WTC11 (cell line): Measurements from ENCODE around the gene FNDC3B. TPM values are rescaled to one million over a fixed set of nuclear protein-coding genes. Genes with fewer than 3 reads are reported as not detected.

Source experiments
- TEAD4 ChIP-seq: sonication (generic); formaldehyde crosslinking; IDR thresholded peaks from 2 replicates; pipeline ENCODE4 v1.8.0; 2022; ENCODE audit warnings: mild to moderate bottlenecking, missing genetic modification reagents
- ZNF416 ChIP-seq: fragments of 250-450 bp; sonication (Bioruptor Pico); IDR thresholded peaks from 2 replicates; pipeline ENCODE4 v1.9.0; 2021; ENCODE audit warnings: mild to moderate bottlenecking, inconsistent platforms
- total RNA-seq: library from RNA; stranded (reverse); gene quantifications from 3 replicates; pipeline ENCODE4 v1.2.3, GENCODE V29; 2021
- TF ChIP-seq, protein P1 (sequence below): sonication (generic); formaldehyde crosslinking; IDR thresholded peaks from 2 replicates; pipeline ENCODE4 v1.8.0; 2023; ENCODE audit warnings: missing genetic modification reagents
- TF ChIP-seq, protein P2 (sequence below): sonication (generic); formaldehyde crosslinking; IDR thresholded peaks from 2 replicates; pipeline ENCODE4 v1.8.0; 2022; ENCODE audit warnings: missing genetic modification reagents

FNDC3B gene
- total RNA-seq, 1 experiment from 2014 or later = 42.8 TPM

DNA sequence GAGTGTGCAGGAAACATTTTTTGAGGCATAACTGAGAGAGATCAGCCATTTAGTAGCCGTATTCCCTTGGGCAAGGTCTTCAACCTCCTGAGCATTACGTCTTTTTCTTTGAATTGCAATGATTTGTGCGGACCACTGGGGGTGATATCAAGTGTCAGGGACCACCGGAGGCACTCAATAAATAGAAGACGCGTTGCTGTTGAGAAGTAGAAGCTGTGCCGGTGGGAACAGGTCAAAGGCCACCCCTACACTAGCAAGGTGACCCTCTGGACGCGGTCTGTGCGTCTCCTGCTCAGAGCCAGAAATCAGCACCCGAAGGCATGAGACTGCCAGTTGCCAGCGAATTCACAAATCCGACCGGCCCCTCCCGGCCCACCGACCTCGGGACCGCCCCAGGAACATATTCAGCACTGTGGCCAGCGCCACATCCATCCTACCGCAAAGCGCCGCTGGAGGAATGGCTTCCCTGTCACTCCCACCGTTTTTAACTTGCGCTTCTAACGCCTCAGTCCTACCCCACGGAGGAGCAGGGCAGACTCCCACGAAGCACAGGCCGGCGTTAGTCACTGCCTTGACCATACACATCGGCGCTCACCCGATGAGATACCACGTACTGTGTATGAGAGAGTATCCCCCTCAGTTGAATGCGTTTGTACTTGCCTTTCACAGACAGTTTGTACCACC lies 410.2 kb downstream of the FNDC3B start (continued):
- TF ChIP-seq TEAD4 (no peak), ZNF416 (no peak)
- TF ChIP-seq, protein P1, sequence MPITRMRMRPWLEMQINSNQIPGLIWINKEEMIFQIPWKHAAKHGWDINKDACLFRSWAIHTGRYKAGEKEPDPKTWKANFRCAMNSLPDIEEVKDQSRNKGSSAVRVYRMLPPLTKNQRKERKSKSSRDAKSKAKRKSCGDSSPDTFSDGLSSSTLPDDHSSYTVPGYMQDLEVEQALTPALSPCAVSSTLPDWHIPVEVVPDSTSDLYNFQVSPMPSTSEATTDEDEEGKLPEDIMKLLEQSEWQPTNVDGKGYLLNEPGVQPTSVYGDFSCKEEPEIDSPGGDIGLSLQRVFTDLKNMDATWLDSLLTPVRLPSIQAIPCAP (CRISPR knock-in tag) = peak; percentile 66; the same call in 1 of the 2 replicates
- TF ChIP-seq, protein P2, sequence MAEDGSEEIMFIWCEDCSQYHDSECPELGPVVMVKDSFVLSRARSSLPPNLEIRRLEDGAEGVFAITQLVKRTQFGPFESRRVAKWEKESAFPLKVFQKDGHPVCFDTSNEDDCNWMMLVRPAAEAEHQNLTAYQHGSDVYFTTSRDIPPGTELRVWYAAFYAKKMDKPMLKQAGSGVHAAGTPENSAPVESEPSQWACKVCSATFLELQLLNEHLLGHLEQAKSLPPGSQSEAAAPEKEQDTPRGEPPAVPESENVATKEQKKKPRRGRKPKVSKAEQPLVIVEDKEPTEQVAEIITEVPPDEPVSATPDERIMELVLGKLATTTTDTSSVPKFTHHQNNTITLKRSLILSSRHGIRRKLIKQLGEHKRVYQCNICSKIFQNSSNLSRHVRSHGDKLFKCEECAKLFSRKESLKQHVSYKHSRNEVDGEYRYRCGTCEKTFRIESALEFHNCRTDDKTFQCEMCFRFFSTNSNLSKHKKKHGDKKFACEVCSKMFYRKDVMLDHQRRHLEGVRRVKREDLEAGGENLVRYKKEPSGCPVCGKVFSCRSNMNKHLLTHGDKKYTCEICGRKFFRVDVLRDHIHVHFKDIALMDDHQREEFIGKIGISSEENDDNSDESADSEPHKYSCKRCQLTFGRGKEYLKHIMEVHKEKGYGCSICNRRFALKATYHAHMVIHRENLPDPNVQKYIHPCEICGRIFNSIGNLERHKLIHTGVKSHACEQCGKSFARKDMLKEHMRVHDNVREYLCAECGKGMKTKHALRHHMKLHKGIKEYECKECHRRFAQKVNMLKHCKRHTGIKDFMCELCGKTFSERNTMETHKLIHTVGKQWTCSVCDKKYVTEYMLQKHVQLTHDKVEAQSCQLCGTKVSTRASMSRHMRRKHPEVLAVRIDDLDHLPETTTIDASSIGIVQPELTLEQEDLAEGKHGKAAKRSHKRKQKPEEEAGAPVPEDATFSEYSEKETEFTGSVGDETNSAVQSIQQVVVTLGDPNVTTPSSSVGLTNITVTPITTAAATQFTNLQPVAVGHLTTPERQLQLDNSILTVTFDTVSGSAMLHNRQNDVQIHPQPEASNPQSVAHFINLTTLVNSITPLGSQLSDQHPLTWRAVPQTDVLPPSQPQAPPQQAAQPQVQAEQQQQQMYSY (CRISPR knock-in tag) = peak; percentile 29; the same call in 1 of the 2 replicates

Other genes with a start within 250 kb of the FNDC3B start
- gene PLD1, start 229.1 kb upstream of the FNDC3B start, total RNA-seq = 3.2 to 4.0 TPM (median 3.6 TPM) in 3 replicates
- gene TMEM212, start 196.2 kb upstream of the FNDC3B start, total RNA-seq = not detected in 3 replicates